Hematopoietic multipotent progenitor cell treated with erythropoietin and hydrocortisone succinate and interleukin-3 and kit ligand, for 6 days (in vitro differentiated cells): ENCODE measurements around the gene MITF.
"Not testable (repeated sequence)": the region's sequence is repeated elsewhere in the genome, so short reads cannot be mapped to it uniquely, and the experiment has no call there.

ENCODE experiments used
- DNase-seq: peaks from one replicate; pipeline ENCODE4 v3.0.0-alpha.2; 2015

The MITF gene

DNA sequence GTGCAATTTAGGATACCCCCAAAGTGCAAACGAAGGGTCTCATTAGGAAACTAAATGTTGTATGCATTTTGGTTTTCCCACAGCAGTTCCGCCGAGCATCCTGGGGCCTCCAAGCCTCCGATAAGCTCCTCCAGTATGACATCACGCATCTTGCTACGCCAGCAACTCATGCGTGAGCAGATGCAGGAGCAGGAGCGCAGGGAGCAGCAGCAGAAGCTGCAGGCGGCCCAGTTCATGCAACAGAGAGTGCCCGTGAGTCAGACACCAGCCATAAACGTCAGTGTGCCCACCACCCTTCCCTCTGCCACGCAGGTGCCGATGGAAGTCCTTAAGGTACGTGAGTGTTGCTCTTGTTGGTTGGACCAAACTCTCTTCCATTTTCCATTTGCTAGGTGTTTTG, 139.8 kb downstream of the MITF start:
- no peak for DNase-seq

DNA sequence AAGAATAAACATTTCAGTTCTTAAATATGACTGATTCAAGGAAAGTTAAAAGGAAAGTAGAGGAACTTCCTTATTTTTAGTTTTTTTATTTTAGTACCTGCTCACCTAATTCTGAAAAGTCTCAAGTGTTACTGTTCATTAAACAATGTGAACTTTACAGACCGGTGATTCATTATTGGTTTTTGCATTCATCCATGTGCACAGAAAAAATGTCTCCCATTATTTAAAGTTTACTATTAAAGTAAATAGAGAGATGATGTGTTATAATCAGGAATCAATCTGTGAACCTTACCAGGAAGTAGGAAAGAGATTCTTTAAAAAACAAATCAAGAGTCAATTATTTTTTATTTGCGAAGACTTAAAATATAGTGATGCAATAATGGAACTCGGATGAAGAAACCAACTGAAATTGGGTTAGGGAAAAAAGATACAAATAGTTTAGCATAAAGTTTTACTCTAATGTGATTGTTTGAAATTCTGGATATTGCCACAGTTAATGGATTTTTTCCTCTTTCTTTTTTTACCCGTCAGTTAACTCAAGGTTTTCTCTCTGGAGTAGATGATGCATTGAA, 140.9 kb downstream of the MITF start:
- DNase-seq = no peak

DNA sequence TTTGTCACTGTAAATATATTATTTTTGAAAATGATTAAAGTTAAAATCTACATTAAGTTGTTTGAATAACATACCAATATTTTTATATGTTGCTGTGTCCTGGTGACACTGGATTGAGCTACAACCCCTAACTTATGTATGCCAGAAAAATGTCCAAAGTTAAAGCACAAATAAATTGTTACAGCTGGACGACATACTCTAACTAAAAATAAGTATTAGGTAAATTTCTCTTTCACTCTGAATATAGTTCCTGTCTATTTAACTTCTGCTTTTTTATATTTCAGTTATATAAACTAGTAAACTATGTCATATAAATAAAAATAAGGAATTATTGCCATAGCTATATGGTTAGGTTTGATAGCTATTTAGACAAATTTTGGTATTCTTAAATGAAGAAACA, 141.8 kb downstream of the MITF start:
- DNase-seq = no peak

DNA sequence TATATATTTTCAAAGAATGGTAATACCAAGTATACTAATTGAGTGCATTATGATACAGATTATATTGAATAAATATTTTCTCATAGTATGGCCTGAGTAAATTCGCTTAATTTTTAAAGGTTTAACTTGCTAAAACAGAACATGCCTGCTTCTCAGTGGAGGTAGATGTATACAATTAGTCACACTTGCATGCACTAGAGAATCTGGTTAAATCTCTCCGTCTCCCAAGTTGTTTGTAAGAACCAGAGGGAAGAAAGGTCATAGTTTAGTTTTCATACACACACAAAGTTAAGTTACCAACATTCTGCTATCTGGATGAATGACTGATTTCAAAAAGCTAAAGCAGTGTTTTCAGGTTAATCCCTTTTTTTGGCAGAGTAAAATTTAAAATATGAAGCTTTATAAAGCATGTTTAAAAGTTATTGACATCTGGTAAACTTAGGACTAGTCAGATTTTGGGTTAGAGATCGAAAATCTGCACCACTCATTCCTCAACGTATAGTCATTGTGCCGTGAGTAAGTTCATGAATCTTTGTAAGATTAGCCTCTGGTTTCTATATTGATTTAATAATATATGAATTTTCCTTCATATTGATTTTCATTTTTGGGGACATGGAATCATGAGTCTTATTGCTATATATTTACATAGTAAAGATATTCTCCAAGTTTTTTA, 142.6 kb downstream of the MITF start:
- DNase-seq = no peak

DNA sequence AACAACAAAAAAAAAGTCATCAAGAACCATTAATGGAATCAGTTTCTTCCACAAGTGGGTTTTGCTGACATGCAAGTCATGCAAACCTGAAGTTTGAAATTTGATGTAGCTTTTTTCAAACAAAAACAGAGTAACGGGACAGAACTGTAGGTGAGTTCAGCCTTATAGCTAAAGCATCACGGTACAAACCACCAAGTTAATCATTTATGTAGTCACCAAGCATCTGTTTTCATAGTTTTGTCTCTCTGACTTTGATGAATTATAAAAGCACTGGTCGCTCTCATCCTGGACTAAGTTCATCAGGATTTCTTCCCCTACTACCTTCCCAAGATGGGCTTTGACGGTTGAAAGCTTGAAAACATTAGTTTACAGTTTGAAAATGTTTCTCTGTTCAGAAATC, 143.3 kb downstream of the MITF start:
- DNase-seq = no peak

DNA sequence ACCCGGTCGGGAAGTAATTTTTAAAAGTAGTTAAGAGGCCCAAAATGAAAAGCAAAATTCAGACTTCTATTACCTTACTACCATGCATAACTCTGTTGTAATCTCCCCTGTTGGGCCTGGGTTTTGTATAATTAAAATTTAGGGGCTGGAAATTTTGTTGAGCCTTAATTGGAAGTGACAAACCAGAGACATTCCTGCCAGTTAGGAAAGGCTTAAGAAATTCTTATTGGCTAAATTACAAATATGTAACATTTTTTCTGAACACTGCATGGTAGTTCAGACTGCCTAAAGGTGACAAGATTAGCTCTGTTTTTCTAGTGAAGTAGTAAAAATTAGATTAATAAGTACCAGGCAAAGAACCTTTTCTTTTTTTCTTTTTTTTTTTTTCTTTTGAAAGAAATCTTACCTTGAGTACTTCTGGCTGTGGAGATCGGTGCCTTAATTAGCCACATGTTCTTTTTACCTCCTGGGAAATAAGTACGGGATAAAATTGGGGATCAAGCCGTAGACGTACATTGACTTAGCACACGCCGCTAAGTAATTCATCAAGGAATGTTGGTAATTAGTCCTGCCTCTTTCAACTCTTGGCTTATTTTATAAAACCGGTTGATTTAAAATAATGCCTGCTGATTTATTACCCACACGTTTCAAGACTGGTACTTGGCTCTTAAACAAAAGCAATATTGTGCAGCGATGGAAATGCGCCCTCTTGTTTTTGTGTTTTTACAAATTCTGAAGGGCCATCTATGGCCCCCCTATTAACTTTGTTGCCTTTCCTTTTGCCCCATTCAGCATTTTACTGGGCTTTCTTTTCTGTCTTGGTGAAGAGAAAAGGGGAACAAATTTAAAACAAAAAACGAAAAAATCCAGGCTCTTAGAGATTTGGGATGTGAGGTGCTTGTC, 149.0 kb downstream of the MITF start:
- DNase-seq = no peak

DNA sequence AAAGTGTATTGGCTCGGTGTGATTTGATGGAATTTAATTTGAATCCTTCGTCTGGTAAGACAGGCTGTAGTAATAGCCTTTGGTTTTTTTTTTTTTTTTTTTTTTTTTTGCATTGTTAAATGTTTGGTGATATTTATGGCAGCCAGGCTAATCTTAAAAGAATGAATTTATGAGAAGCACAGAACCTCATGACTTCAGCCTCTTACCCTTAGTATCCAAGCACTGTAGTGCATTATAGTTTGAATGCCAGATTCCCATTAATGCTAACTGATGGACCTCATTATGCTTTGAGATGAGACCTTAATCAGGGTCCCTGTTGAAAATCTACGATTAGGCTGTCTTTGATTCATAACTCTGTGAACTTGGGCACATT, 149.7 kb downstream of the MITF start:
- no peak for DNase-seq

DNA sequence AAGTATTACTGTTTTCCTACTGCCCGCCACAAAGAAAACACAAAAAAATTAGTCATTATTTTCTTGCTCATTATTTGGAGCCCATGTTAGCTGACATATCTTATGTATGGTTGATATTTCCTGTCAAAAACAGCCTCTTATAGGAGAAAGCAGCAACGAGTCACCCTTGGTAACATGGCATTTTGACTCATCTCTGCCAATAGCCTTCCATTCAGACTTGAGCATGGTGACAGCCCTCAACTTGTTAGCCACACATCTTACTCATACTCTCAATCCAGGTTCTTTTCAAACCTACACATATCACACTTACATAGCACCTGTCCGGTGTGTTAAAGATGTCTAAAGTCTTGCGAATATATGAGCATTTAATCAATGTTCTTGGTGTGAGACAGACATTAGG, 150.8 kb downstream of the MITF start:
- no peak for DNase-seq

DNA sequence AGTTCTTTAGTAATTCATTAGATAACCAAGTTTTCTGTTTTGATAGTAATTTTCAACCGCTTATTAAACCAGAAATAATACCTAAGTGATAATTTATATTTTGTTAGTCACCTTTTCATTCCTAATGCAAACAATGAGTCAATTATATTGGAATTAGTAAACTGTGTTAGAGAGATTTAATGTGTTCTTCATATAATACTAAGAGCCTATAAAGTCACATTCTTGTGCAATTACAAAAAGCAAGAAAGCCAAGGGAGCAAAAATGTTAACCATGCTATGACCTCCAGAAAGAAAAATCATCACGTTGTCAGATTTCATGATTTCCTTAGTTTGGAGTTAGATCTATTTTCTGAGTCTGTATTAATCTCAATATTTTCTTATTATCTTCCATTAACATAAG, 151.4 kb downstream of the MITF start:
- DNase-seq = no peak

DNA sequence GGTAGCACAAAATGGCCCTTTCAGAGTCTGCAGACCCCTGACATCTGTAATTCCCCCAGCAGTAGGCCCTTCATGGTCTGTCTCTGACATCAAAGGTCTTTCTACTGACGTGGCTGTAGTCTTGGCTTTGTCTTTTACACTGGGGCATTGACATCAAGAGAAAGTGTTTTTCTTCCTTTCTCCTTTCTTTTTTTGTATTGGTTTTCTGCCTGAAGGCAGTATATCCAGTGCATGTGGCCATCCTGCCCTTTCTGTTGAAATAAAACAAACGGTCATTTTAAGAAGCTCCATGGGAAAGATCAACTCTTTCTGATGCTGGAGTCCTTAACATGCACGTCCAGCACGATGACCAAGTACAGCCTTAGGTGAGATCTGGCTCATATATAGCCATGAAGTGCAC, 153.4 kb downstream of the MITF start:
- DNase-seq = no peak

DNA sequence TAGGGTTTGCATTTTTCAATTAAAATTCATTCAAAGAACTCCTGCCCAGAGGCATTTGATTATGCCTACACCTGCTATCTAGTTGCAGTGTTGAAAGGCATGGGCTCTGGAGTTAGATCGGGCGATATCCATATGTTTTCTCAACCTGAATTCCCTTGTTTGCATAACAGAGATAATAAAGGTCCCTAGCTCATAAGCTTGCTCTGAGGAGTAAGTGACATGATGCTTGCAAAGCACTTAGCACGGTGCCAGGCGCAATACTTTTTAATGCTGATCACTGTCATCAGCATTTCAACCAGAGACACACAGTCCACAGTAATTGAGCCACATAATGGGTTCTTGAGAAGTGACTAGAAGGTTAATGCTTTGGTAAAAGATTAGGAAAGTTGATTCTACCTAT, 154.0 kb downstream of the MITF start:
- no peak for DNase-seq

DNA sequence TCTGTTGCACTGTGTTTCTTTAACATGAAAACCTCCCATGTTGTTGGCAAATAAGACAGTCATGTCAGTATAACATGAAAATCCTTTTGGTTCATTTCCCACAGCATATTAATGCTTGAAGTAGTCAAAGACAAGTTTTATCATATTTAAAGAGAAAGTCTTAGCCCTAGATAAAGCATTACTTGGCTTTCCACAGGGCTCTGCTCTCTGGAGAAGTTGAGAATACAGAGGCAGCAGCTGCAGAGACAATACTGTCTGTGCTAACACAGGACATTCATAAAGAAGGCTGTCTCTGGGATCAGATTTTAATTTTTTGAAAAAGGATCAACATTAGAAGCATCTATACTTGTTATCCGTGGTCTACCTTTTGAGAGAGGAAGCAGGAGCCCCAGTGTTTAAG, 156.8 kb downstream of the MITF start:
- DNase-seq = no peak

DNA sequence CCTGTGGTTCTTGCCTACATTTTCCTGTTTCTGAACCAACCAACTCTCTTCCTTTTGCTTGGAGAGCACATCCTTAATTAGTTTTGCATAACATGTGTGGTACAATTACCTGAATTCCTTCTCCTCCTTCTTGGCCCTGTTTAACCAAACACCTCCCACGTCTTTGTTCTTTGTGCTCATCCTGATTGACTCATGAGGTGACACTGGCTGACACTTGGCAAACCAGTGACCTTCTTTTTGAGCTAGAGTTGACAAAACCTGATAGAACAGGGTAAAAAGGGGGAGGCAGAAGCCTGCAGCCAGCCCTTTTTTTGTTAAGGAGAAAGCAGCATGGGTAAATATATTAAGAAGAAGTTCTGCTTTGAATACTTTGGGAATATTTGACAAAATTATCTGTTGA, 161.1 kb downstream of the MITF start:
- no peak for DNase-seq

DNA sequence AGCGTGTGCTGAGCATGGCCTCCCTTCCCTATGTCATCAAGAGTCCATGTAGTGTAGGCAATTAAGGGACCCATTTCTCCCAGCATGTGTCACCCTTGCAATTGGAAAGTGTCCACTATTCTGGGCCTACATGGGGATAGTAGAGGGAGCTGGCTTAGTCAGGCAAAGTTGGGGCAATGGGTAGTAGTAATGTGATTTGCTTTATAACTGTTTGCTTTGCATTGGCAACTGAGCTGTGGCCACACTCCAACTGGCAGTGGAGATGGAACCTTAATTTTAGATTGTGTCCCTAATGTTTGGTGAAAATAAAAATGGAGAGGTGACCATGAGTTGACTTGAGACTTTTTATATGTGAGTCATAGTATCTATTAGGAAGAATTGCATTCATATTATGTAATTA, 162.5 kb downstream of the MITF start:
- no peak for DNase-seq

DNA sequence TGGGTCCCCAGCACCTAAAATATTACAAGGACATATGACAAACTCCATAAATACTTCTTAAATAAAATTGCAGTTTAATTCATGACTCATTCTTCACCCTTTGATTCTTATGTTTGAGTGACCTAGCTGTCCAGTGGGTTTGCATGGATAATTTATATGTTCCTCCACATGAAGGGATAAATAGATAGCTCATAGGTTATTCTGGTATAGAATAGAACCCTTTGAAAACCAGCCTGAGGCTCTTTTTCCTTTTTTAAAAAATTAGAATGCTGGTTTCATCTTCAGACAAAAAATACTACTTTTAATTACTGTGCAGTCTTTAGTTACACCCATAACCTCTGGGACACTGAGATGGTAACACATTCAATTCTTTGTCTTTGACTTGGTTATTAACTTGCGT, 163.1 kb downstream of the MITF start:
- DNase-seq = no peak

DNA sequence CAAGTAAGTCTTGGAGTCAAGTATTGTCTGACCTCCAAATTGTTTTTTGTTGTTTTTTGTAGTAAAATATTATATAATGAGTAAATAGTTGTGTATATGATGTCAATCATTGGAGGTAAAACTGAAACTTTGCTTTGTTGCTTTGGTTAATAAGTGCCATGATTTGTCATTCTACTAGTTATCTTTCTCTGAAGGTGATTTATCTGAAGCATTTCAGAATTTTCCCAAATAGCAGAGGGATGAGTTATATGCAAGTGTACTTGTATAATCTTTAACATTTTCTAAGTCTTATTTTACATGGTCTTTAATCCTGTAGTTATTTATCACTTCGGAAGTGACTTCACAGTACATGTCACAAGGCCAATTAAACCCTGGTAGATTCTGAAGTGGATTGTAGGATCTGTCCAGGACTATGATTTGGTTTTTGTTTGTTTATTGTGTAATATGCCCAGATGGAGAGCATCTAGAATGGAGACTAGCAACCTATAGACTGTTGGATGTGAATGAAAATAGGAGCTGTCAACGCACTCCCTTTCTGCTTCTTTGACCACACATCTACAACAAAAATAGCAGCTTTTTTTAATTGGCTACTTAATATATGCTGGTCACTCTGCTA, 167.2 kb downstream of the MITF start:
- no peak for DNase-seq

DNA sequence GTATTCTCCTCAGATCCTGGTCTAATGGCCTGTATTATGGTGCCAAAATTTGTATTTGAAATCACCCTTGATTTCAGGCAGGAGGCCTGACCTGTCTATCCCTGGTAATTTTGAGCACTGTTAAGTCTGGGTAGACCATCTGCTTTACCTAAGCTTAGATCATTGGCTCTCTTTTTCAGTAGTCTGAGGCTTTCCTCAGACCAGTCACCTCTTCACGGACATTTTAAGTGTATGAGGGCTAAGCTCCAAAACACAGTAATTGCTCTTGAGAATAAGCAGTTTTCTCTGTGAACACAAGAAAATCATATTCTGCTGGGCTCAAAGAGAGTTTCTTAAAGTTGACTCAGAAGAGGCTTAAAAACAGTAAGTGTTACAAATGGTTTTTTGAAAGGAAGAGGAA, 168.3 kb downstream of the MITF start:
- DNase-seq = no peak

DNA sequence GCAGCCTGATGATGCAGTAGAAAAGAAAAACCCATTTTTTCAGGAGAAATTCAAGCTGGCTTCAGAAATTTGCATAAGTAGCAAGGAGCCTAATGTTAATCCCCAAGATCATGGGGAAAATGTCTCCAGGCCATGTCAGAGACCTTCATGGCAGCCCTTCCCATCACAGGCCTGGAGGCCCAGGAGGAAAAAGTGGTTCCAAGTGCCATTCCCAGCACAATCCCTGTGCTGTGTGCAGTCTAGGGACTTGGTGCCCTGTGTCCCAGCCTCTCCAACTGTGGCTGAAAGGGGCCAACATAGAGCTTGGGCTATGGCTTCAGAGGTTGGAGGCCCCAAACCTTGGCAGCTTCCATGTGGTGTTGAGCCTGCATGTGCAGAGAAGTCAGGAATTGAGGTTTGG, 170.6 kb downstream of the MITF start:
- DNase-seq = not testable (repeated sequence)

DNA sequence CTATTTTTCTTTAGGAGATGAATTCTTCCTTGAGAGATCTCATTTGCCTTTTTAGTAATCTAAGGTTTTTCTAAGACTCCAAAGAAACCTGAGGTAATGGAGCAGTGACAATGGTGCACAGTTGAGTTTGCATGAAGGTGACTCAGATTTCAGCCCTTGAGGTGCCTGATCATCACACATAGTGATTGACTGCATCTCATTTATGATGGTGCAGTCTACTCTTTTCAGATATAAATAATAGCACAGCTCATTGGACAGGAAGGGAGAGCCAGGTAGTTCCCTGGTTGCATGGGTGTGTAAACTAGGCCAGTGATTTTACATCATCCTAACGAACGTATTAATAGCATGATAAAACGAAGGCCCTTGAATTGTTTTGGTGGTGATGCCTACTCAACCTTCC, 174.2 kb downstream of the MITF start:
- no peak for DNase-seq

DNA sequence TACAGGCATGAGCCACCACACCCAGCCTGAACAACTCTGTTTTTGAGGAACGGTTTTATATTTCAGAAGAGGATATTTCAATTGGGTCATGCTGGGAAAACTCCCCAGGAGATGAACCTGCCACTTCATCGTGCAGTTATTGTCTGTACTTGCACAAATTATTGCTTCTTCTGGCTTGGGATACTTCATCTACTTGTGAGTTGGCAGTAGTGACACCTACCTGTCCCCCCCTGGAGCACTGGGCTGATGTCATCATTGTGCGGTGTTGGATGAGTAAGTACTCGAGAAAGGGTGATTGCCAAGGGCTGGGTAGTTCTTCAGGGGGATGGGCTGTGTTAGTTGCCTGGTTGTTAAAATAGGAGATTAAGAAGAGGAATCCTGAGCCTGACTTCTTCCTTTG, 175.1 kb downstream of the MITF start:
- DNase-seq = no peak

DNA sequence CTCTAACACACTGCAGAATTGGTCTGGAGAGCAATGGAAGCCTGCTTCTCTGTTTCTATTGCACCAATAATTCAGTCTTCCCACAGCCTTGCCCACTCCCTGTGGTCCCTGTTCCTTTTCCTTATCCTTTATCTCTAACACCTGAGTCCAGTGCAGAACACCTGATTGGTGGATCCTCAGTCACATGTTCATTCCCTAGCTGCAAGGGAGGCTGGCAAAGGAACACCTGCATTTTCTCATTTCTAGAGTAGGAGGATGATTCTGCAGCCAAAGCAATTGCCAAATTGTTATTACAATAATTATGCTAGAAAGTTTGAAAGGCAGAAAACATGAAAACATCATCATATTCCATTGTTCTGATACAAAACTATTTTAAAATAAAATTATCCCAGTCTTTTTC, 176.5 kb downstream of the MITF start:
- no peak for DNase-seq

DNA sequence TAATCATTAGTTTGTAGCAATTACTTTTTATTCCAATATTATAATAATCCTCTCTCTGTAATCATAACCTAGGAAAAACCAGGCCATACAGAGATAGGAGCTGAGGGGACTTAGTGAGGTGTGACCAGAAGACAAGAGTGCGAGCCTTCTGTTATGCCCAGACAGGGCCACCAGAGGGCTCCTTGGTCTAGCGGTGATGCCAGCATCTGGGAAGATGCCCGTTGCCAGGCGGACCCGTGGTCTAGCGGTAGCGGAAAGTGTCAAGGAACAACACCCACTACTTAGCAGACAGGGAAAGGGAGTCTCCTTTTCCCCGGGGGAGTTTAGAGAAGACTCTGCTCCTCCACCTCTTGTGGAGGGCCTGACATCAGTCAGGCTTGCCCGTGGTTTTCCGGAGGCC, 180.7 kb downstream of the MITF start:
- DNase-seq = not testable (repeated sequence)

DNA sequence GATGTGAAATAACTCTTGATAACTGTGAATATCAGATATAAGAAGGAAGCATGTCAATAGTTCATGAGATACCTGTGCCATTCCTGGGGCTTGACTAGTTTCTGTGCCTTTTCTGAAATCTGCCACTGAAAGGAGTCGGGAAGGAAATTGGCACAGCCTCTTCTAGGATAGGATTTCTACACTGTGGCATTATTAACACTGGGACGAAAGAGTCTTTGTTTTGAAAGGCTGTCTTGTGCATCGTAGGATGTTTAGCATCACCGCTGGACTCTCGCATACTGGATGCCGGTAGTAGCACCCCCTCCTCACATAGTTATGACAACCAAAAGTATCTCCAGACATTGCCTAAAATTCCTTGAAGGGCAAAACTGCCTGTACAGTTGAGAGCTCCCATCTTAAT, 182.4 kb downstream of the MITF start:
- DNase-seq = no peak

DNA sequence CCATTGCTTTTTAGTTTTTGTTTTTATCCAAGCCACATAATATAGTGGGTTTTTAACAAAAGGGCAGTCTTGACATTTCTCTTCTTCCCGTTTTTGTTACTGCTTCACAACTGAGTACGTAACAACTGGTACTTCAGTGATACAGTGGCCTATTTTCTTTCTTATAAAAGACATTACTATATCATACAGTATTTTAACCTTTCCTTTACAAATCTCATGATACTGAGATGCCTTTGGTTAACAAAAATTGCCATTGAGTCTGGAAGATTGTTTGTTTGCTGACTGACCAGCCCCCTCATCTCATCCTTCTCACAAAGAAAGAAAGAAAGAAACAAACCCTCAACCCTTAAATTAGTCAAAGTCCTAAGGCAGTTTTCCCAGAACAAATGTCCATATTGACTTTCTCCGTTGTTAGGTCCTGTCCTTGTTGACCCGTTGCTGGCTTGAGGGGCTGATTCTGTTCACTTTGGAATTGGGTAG, 183.3 kb downstream of the MITF start:
- no peak for DNase-seq
